GM06990 (cell line): ENCODE results near the gene PIM1.

ENCODE experiments used
- DNase-seq: peaks from one replicate; pipeline ENCODE4 v3.0.0-alpha.2; 2011; ENCODE audit not compliant: insufficient read length; ENCODE audit errors: extremely low read depth
- H3K27me3 ChIP-seq: replicated peaks from 2 replicates; pipeline ENCODE4 v1.6.0; 2011; ENCODE audit warnings: low read length; ENCODE audit not compliant: control insufficient read depth, insufficient read depth
- H3K36me3 ChIP-seq: 2 replicates; pipeline ENCODE4 v1.5.1; 2011; ENCODE audit warnings: low read length; ENCODE audit not compliant: control insufficient read depth, insufficient read depth
- H3K4me3 ChIP-seq: replicated peaks from 2 replicates; pipeline ENCODE4 v1.5.1; 2011; ENCODE audit warnings: low read depth, mild to moderate bottlenecking, control low read depth, low read length
- CTCF ChIP-seq: IDR thresholded peaks from 2 replicates; pipeline ENCODE4 v1.5.1; 2011; ENCODE audit warnings: low read length, control low read depth, mild to moderate bottlenecking, inconsistent platforms; ENCODE audit not compliant: insufficient read depth, poor library complexity, severe bottlenecking

The PIM1 gene

DNA sequence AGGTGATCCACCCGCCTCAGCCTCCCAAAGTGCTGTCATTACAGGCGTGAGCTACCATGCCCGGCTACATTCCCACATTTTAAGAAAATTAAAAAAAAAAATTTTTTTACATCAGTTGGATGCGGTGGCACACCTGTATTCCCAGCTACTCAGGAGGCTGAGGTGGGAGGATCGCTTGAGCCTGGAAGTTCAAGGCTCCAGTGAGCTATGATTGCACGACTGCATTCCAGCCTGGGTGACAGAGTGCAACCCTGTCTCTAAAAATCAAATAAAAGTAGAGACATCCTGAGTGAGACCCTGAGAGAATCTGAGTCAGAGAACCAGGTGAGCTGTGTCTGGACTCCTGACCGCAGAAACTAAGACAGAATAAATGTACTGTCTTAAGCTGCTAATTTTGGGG is 38.8 kb downstream of the PIM1 start:
- H3K36me3 ChIP-seq, result no peaks in the 10 kb centered on the region
- H3K4me3 ChIP-seq, result no peak overlapping the region
- no peaks in the 10 kb centered on the region for H3K27me3 ChIP-seq
- no peak for DNase-seq
- TF ChIP-seq CTCF, result no peak

- no peak for TF ChIP-seq CTCF
- H3K36me3 ChIP-seq, result no peaks in the 10 kb centered on the region
- no peak overlapping the region for H3K4me3 ChIP-seq
- no peak for DNase-seq
- H3K27me3 ChIP-seq, result no peaks in the 10 kb centered on the region
Observed at GRCh38 chr6:37209461-37210205, 39.7 kb downstream of the PIM1 start.

GRCh38 chr6:37210313-37210968 is 40.5 kb downstream of the PIM1 start:
- peak; percentile 83 for TF ChIP-seq CTCF
- no peaks in the 10 kb centered on the region for H3K27me3 ChIP-seq
- DNase-seq, result no peak
- H3K36me3 ChIP-seq, result no peaks in the 10 kb centered on the region
- no peak overlapping the region for H3K4me3 ChIP-seq

GRCh38 chr6:37212268-37212667 is 42.3 kb downstream of the PIM1 start:
- DNase-seq, result no peak
- H3K36me3 ChIP-seq, result no peaks in the 10 kb centered on the region
- no peaks in the 10 kb centered on the region for H3K27me3 ChIP-seq
- no peak overlapping the region for H3K4me3 ChIP-seq
- TF ChIP-seq CTCF, result no peak

GRCh38 chr6:37218061-37218460 is 48.1 kb downstream of the PIM1 start:
- DNase-seq, result no peak
- no peaks in the 10 kb centered on the region for H3K36me3 ChIP-seq
- H3K4me3 ChIP-seq, result no peak overlapping the region
- no peak for TF ChIP-seq CTCF
- H3K27me3 ChIP-seq, result no peaks in the 10 kb centered on the region
